Endothelial cell (in vitro differentiated cells): Measurements from ENCODE around the gene ALG5. TPM values are rescaled to one million over a fixed set of nuclear protein-coding genes. Genes with fewer than 3 reads are reported as not detected.
A peak's percentile ranks its signal among the peaks of the same experiment; 100 is the strongest.

ENCODE experiments used
- DNase-seq: peaks from one replicate; pipeline ENCODE4 v3.0.0; 2021; ENCODE audit warnings: low spot score
- H3K27ac Mint-ChIP-seq: one replicate; pipeline ENCODE4 v1.8.0; 2021; ENCODE audit warnings: mixed read lengths, inconsistent platforms; ENCODE audit not compliant: unreplicated experiment
- H3K27me3 Mint-ChIP-seq: one replicate; pipeline ENCODE4 v1.8.0; 2021; ENCODE audit warnings: mild to moderate bottlenecking, moderate library complexity, mixed read lengths, inconsistent platforms; ENCODE audit not compliant: unreplicated experiment
- H3K36me3 Mint-ChIP-seq: one replicate; pipeline ENCODE4 v1.8.0; 2021; ENCODE audit warnings: mild to moderate bottlenecking, low read depth, mixed read lengths, inconsistent platforms; ENCODE audit not compliant: unreplicated experiment
- H3K4me1 Mint-ChIP-seq: one replicate; pipeline ENCODE4 v1.8.0; 2021; ENCODE audit warnings: mild to moderate bottlenecking, mixed read lengths, inconsistent platforms; ENCODE audit not compliant: unreplicated experiment
- H3K4me3 Mint-ChIP-seq: one replicate; pipeline ENCODE4 v1.8.0; 2021; ENCODE audit warnings: mild to moderate bottlenecking, mixed read lengths, inconsistent platforms; ENCODE audit not compliant: unreplicated experiment
- H3K9me3 Mint-ChIP-seq: one replicate; pipeline ENCODE4 v1.8.0; 2021; ENCODE audit warnings: mixed read lengths, inconsistent platforms; ENCODE audit not compliant: unreplicated experiment
- total RNA-seq: library from RNA; stranded (reverse); fragmentation: NEBNext Ultra II Directional; extraction: Animal tissue kit (Norgen Biotek cat#: 25700); gene quantifications from one replicate; pipeline ENCODE4 v1.2.1, GENCODE V29; 2021; ENCODE audit not compliant: unreplicated experiment
- TF ChIP-seq, protein P1 (sequence below): fragments of 200-600 bp; sonication (generic); IDR thresholded peaks from one replicate; pipeline ENCODE4 v1.5.0; 2021; ENCODE audit warnings: antibody characterized with exemption; ENCODE audit not compliant: unreplicated experiment

Gene ALG5
- total RNA-seq, 1 donor from 2014 or later = 22.0 TPM

DNA sequence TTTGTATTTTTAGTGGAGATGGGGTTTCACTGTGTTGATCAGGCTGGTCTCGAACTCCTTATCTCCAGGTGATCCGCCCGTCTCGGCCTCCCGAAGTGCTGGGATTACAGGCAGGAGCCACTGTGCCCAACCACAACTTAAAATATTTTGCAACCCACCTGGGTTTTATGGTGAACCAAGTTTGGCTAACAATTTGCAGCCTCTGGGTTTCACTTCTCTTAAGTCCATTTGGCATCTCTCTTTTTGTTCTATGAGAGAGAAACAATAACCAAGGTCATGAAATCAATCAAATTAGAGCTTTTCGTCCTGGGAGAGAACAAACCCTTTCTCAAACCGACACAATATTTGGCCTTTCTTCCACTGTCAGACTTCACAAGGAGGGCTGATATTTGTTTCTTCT is 73.5 kb downstream of the ALG5 start:
- no peaks in the 10 kb centered on the region for H3K36me3 Mint-ChIP-seq
- peaks cover 3% of the 10 kb centered on the region for H3K27me3 Mint-ChIP-seq
- H3K9me3 Mint-ChIP-seq = no peaks in the 10 kb centered on the region
- peaks cover under 1% of the 10 kb centered on the region for H3K4me1 Mint-ChIP-seq
- TF ChIP-seq, protein P1, sequence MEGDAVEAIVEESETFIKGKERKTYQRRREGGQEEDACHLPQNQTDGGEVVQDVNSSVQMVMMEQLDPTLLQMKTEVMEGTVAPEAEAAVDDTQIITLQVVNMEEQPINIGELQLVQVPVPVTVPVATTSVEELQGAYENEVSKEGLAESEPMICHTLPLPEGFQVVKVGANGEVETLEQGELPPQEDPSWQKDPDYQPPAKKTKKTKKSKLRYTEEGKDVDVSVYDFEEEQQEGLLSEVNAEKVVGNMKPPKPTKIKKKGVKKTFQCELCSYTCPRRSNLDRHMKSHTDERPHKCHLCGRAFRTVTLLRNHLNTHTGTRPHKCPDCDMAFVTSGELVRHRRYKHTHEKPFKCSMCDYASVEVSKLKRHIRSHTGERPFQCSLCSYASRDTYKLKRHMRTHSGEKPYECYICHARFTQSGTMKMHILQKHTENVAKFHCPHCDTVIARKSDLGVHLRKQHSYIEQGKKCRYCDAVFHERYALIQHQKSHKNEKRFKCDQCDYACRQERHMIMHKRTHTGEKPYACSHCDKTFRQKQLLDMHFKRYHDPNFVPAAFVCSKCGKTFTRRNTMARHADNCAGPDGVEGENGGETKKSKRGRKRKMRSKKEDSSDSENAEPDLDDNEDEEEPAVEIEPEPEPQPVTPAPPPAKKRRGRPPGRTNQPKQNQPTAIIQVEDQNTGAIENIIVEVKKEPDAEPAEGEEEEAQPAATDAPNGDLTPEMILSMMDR = no peak
- no peak for DNase-seq
- H3K27ac Mint-ChIP-seq = no peak overlapping the region
- H3K4me3 Mint-ChIP-seq = no peak overlapping the region

DNA sequence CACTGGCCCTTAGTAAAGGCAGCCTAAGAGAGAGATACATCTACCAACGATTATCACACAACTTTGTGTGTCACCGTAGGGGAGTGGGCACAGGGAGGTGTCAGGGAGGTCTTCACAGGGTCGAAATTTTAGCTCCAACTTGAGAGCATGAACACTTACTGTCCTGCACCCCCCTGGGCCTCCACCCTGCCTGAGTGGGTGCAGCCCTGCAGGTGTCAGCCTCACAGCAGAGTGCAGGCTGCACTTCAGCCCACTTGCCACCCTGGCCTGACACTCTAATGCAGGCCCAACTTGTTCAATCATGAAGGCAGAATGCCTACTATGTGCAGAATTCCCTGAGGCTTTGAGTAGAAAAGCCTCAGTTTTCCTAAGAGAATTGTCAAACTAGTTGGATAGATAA is 75.1 kb downstream of the ALG5 start:
- H3K27me3 Mint-ChIP-seq = peaks cover 5% of the 10 kb centered on the region
- TF ChIP-seq, protein P1 = no peak
- no peaks in the 10 kb centered on the region for H3K9me3 Mint-ChIP-seq
- no peak overlapping the region for H3K4me3 Mint-ChIP-seq
- H3K4me1 Mint-ChIP-seq = peaks cover 3% of the 10 kb centered on the region
- DNase-seq = no peak
- no peaks in the 10 kb centered on the region for H3K36me3 Mint-ChIP-seq
- H3K27ac Mint-ChIP-seq = no peak overlapping the region

DNA sequence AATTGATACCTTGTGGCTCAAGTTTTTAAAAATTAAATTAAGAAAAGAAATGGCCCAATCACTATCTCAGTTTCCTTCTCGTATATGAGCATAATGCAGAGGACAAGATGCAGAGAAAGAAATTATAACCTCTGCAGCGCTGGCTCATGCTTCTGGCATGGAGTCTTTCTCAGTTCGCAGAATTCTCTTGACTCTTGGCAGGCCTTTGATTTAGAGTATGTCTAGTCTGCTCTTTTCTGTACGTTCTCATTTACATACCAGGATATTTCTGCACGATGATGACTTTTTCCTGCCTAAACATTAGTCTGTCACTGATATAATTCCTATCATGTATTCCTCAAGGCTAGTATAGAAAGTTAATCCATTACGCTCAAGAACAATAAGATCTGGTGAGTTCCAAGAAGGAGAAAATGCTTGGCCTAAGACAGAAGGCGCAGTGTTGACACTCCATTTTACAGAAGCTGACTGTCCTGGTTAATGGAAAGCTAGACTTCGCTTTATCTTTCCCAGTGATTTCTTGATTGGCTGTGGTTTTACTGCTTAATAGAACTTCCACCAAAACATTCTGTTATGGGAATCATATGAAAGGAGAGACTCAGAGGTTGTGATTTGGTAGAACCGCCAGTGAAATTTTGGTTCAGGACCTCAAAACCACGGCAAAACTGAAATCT is 77.4 kb downstream of the ALG5 start:
- TF ChIP-seq, protein P1 = no peak
- Mint-ChIP-seq H3K36me3 (no peaks in the 10 kb centered on the region), H3K9me3 (no peaks in the 10 kb centered on the region), H3K27me3 (peaks cover 5% of the 10 kb centered on the region), H3K4me1 (peaks cover 3% of the 10 kb centered on the region), H3K27ac (no peak overlapping the region), H3K4me3 (no peak overlapping the region)
- DNase-seq = no peak

DNA sequence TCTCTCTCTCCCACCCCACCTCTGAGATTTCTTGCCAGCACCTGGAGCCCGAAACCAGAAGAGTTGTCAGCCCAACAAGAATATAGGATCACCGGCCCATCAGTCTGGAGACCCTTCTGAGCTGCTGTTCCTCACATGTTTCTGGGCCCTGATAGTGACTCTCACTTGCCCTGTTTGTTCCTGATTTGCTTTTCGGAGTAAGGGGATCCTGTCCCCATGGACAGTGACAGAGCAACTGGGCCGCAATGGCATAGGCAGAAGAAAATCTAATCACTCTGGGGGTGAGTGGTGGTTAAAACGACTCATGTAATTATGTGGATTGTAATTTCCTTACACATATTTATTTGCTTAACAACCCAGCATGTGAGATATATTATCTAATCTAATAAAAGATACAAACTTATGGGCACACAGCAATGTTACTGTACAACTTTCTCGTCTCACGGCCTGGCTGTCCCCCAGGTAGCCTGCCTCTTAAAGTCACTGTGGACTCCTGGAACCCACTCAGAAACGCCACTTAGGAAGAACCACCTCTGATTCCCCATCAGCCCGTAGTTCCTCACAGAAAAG is 78.4 kb downstream of the ALG5 start:
- DNase-seq = no peak
- Mint-ChIP-seq H3K36me3 (no peaks in the 10 kb centered on the region), H3K9me3 (no peaks in the 10 kb centered on the region), H3K27me3 (peaks cover 5% of the 10 kb centered on the region), H3K4me1 (peaks cover 3% of the 10 kb centered on the region), H3K27ac (no peak overlapping the region), H3K4me3 (peak overlapping the region; percentile 87)
- TF ChIP-seq, protein P1 = no peak
